GM21381 (cell line): ENCODE results near the gene SEMA3A.
"Not testable (repeated sequence)": the region's sequence is repeated elsewhere in the genome, so short reads cannot be mapped to it uniquely, and the experiment has no call there.

Experiments
- ATAC-seq: cut with Tn5 transposase; IDR thresholded peaks from one replicate; pipeline ENCODE4 v1.9.1; 2021; ENCODE audit warnings: mild to moderate bottlenecking, moderate library complexity; ENCODE audit not compliant: unreplicated experiment

SEMA3A gene

DNA sequence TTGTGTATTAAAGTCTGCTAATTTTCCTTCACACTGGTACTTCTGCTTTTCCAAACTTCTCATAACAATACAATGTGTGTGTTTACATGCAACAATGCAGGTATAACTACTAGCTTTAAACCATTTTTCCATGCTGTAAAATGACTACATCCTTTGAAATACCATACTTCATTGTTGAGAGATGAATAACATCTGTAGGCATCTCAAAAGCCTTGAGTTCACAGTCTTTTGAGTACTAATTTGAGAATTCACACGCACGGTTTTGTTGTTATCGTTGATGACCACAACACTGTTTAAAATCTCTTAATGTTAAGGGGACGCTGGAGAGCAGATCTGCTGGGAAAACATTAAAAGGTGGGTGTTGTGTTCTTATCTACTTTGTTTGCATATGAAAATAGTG, 37.4 kb downstream of the SEMA3A start:
- ATAC-seq: no peak

DNA sequence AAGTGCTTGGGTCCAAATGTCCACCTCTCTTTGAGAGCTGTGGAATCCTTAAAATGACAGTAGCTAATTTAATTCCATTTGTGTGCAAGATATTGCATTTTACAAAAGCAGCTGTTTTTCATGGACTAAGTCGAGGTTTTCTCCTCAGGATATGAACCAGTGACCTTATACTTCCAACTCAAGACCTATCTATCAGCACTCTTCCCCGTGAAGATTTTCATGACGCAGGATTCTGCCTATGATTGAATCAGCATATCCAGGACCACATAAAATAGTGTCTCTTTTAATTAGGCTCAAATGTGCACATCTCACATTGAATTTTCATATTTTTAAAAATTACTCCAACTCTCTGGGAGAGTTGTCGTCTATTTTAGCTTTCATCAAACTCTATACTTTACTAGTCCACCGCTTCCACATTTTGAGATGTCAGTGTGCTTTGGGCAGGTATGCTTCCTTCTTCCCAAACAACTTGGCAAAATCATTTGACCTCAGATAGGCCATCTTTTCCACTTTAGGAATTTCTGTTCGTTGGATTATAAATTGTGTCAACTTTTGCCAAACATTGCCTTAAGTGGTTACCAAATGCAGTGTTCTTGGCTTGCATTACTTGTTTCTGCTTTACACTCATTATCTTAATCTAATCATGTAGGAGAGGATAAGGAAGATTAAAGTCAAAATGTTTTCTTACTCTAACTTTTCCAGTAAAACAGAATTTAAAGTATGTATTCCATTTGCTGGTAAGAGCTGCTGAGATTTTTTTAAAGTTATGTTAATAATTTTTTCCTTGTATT, 39.4 kb downstream of the SEMA3A start:
- no peak for ATAC-seq

DNA sequence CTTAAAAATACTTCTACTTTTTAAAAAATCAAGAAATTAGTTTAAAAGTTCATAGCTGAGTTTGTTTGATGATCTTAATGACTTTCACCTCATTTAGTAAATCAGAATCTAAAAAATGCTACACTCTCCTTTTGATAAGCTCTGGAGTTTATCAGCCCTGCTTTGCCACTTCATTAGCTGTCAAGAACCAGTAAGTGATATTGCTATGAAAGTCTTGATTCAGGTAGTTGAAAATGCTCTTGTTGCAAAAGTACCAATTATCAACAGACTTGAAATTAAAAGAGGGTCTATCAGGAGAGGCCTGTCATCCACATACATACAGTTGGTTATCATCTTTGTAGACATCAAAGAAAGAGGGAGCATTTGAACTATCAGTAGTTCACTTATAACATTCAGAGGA, 41.6 kb downstream of the SEMA3A start:
- ATAC-seq: no peak

DNA sequence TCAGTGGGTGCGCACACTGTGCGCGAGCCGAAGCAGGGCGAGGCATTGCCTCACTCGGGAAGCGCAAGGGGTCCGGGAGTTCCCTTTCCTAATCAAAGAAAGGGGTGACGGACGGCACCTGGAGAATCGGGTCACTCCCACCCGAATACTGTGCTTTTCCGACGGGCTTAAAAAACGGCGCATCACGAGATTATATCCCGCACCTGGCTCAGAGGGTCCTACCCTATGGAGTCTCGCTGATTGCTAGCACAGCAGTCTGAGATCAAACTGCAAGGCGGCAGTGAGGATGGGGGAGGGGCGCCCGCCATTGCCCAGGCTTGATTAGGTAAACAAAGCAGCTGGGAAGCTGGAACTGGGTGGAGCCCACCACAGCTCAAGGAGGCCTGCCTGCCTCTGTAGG, 44.2 kb downstream of the SEMA3A start:
- ATAC-seq: not testable (repeated sequence)

DNA sequence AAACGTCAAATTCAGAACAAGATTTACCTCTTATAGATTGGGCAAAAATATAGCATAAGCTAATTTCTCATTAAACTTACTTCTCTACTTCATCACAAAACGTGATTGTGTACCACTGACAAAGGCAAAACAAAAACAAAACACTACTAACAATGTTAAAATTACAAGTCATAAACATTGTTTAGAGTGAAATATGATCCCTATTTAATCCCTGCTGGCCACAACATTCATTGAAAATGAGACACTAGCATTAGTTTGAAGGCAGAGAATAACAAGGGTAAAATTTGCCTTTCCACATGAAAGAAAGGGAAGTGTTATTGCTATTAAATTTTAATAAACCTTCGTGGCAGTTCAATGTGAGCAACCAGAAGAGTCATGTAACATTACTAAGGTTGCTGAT, 45.0 kb downstream of the SEMA3A start:
- ATAC-seq: no peak

DNA sequence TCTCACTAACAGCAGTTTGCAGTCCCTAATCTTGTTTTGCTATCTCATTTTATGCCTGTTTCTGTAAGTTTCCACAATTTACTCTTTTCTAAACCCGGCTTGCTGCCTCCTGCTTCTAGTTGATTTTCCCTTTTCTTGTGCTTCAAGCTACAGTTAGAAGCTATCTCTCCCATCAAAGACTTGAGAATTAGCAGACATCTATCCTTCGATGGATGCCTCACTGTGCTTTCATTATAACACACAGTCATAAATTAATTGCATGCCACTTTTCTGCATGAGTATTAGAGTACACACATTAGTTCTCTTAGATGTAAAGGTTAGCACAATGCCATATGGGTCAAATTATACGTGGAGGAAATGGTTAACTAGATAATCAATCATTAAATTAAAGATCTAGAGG, 48.7 kb downstream of the SEMA3A start:
- ATAC-seq: no peak

DNA sequence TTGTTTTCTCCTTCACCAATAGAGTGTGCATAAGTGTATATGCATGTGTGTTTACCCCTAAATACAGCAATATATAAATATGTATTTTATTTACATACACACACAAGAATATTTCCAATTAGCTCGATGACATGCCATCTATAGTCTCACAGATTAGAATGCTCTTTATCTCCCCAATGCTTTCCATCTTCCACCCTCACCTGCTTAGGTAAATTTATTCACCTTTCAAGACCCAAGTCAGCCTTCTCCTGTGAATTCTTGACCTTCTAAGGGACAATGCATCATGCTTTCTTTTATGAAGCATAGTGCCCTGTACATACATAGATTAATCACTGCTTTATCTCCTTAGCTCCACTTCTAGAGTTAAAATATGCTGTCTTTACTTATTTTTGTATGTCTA, 49.7 kb downstream of the SEMA3A start:
- no peak for ATAC-seq

DNA sequence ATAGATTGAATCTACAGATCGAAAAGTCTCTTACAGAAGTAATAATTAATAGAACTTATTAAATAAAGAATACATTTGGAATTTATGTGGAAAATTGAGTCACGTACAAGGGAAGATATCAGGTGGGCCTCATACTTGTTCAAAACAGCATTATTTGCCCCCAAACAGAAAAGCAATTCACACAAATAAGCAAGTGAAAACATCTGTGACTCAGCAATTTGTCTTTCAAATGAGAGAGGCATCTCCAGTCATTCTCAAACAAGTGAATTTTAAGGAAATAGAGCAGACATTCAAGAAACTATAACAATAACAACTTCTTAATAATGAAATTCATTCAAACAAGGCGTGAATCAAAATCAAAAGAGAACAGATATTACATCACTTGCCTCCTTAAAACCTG, 50.1 kb downstream of the SEMA3A start:
- ATAC-seq: no peak

DNA sequence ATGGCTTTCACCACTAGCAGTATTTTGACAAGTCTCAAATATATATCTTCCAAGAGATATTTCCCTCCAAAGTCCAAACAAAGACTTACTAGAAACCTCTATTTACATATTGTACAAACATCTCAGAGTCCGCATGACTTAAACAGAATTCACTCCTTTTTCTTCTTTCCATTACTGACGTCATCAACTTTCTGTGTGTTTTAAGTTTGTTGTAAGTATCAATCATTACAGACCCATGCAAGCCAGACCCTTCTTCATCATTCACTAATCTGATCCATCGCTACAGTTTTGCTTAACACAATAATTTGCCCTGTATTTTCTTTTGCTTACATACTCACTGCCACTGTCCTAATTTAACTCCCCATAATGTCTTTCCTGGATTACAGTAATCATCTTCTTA, 51.9 kb downstream of the SEMA3A start:
- no peak for ATAC-seq

DNA sequence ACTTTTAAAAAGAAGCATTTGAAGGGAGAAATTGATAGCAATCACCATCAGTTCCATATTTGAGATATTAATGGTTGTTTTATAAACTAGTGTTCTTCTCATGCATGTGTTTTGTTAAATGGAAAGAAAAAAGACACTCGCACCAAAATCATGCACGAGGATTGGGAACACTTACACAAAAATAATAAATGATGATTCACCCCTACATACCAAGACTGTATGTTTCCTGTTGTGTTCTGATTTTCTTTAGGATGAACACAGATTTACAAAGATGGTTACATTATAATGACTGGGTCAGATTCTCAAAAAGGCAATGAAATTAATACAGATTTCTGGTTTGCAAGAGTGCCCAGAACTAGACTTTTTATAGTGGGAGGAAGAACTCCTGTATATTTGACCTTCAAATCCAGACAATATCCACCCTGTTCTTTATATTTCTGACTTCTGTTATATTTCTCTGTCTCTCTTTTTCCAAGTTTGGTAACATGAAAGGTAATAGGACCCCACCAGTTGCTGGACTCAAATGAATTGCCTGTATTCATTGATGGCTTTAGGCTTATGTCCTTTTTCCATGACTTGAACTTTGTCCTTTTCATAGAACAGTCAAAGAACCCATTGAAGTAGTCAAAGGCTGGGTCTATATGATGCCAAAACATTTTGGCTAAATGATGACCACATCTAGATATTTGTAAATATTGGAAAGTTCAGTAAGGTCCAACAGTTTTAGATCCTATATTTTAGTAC, 54.4 kb downstream of the SEMA3A start:
- no peak for ATAC-seq

DNA sequence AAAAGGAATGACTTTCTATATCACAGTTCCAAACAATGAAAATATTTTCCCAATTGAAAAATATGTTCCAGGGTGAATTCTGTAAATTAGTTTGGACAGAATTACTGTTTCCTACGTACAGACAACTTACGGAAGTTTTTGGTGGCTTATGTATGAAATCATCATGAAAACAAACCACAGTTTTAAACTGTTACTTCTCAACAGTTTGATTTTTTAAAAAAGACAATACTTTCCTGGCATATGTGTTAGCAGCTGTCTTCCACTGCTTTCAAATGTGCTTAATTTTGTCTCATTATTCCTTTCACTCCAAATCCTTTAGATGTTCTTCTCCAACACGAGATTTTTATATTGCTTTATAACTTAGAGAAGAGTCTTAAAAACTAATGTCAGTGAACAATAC, 56.2 kb downstream of the SEMA3A start:
- ATAC-seq: no peak

DNA sequence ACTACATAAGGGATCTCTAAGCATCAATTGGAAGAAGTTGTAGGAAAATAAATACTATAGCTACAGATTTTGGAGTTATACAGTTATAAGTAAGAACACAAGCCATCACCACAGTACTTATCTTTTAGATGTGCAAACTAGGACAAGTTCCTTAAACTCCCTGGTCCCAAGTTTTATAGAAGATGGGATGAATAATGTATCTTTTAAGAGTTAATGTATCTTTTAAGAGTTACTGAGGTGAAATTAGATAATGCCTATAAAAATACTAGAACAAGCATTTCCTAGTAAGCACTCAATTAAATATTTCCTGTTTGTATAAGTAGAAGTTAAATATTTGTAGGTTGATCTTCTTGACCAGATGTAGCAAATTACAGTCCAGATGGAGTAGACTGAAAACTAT, 56.8 kb downstream of the SEMA3A start:
- no peak for ATAC-seq

DNA sequence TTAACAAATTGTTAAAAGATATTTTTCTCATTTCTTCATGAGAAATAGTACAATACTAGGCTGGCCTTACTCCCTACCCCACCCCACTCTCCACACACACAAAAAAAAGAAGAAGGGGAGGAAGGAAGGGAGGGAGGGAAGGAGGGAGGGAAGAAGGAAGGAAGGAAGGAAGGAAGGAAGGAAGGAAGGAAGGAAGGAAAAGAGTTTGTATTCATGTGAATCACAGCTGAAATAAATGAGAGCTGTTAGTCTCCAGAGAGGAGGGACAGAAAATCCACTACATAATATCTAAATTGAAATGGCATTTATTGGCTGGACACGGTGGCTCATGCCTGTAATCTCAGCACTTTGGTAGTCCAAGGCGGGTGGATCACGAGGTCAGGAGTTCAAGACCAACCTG, 57.8 kb downstream of the SEMA3A start:
- ATAC-seq: no peak

DNA sequence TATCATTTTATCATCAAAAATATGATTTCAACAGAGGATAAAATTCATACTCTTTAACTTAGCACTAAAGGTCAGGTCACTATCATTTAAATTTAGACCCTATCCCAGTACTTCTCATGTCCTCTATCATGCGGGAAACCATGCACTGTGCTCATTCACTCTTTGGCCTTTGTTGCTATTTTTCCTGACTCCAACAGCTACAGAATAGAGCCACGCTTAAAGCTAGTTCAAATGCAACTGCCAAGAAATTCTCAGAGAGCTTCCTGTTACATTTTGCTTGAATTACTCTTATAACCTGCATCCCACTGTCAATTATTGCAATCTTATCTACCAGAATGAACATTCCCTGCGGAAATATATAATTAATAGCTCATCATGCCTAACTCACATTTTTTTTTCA, 58.3 kb downstream of the SEMA3A start:
- ATAC-seq: no peak

DNA sequence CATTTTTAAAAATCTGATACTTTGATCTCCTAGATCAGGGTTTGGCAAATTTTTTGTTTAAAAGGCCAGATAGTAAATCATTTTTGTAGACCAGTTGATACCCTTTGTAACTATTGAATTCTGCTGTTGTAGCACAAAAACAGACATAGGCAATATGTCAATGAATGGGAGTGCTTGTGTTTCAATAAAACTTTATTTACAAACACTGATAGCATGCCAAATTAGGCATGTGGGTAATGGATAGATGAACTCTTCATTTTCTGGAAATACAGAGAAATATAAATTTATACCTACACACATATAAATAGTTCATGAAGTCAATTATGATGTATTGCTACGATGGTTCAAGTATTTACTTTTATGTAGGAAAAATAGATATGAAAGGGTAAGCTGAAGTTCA, 60.4 kb downstream of the SEMA3A start:
- no peak for ATAC-seq

DNA sequence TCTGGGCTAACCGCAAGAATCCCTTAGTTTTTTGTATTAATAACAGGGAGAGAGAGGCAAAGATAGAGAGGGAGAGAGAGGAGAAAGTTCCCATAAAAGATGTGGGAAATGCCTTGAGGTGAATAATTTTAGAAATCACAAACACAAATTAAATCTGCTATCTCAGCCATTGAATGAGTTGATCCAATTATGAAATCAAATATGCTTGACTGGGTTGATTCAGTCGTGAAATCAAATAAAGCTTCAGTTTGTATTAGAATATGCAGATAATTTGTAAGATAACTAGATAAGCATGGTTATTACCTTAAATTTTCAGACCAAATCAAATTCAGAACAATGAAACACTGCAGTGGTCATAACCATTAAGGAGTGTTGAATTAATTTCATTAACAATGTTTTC, 68.9 kb downstream of the SEMA3A start:
- ATAC-seq: no peak

DNA sequence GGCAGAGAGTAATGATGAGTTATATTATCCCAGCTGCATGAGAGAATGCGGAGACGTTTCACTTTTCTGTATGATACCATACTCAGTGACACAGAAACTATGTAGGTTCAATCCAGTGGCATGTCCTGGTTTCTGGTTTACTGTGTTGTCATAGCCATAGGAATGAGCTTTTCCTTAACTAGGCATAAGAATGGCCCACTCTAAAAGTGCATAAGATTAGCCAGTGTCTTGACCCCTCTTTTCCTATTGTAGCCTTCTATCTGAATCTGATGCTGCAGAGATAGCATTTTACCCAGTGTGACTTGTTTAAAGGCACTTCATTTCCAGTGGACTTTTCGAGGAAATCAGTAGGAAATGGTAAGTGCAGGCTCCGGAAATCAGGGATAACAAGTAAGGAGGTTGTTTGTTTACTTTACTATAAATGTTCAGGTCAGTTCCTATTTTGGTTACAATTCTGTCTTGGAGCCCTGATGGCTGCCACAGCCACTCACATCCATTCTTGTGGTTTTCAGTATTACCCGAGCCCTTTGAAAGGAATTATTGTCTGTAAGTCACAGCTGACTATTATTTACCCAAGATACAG, 70.5 kb downstream of the SEMA3A start:
- ATAC-seq: no peak

DNA sequence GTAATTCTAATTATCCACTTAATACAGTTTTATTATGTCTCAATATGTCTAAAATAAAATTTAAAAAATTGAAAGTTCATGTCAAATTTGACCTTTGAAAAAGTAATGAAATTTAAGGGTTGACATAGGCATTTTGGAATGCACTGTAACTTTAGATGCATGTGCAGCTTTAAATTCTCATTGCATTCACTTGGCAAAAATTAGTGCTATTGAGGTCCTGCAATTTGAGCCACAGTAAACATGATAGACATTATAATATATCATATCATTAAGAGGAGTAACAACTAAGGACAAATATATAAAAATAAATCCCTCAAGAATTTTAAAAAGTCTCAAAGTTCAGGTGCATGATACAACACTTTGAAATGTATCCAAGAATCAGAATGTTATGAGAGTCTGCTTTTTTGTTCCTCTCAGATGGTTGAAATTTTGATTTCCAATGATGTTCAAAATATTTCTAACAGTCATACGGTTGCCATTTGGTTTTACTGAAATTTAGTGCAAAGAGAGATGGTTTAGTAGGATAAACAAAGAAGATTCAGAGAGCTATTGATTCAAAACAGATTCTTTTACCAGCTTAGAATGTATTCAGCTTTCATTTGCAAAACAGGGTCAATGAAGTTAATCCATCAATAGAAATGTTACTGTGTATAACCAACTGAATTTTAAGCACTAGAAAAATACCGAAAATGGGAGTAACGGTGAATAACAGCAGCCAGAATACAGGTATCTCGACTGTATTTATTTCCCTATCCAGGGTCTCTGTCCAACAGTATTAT, 71.8 kb downstream of the SEMA3A start:
- no peak for ATAC-seq

DNA sequence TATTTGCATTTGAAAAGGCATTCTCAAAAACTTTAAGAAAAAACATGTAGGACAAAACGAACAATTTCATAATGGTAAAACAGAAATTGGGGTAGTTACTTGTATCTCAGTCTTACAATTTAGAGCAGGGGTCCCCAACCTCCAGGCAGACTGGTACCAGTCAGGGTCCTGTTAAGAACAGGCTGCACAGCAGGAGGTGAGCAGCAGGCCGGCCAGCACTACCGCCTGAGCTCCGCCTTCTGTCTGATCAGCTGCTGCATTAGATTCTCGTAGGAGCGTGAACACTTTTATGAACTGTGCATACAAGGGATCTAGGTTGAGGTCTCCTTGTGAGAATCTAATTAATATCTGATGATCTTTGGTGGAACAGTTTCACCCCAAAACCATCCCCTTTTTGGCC, 77.3 kb downstream of the SEMA3A start:
- ATAC-seq: no peak

DNA sequence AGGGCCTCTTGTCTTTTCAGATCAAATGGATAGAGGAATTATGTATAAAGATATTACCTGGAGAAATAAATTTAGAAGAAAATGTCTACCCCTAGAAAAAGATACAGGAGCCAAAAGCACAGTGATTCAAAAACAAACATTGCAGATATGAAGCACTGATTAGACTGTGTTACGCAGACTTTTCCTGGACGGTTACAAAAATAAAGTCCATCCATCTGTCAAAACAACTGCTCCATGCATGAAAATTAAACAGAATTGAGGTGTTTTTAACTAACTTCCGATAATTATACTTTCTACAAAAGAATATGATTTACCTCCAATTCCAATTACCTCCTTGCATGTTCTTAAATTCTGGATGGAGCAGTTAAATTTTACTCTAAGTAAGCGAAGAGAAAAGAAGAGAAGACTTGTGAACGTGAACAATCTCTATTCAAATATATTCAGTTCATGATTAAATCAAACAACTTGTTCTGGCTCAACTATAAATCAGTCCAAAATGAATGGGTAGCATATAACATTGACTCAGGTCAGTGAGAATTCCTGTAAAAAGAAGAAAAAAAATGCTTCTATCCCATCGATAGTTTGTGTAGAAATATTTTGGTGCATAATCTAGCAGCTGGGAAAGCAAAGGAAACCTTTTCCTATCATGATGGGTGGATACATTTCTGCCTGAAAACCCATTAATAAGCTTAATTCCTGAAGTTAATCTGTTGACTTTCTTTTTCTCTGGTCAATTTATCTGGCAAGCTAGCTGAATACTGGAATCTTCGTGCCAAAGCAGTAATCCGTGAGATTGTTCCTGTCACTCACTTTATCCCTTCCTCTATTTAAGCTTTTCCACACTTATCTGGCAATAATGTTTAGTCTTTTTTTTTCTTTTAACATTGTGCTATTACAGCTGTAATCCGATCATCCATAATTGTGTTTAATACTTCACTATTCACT, 80.4 kb downstream of the SEMA3A start:
- ATAC-seq: no peak
